ENCODE measurements around the gene NANOS3. TPM values are rescaled to one million over a fixed set of nuclear protein-coding genes. Genes with fewer than 3 reads are reported as not detected.

NANOS3 gene
- total and polyA plus RNA-seq, 9 of the 15 experiments (the other 6 are each of a cell fraction or from before 2014, with no cell fraction given) = not detected

DNA sequence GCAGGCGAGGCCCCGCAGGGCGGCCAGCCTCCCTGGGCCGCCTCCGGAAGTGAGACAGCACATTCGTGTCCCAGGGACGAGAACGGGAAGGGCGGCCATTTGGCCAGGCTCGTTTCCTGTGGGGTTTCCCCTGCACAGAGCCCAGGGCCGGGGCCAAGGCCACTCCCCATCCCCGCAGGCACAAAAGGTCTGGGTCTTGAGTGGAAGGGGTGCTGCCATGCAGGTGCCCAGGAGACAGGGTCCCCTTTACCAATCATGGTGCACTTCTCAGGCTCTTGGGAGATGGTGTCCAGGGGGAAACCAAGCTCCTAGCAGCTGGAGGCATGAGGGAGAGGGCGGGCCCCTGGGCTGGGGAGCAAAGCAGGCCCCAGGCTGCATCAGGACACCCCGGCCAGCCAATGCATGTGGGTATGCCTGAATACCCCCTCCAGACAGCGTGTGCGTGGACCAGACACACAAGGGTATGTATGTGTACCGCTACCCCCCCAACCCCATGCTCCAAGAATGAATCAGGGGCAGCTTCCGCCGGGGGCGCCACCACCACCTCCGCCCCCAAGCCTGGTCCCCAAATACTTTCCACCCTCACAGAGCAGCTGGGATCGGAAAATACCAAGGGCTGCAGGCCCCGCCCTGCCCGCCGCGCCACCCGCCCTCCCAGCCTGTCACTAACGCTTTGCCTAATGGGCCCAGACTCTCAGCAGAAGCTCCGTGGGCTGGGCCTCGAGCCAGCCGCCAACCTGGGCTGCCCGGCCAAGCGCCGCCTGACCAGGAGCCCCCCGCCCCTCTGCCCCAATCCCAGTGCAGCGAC is 37.6 kb upstream of the NANOS3 start (continued):
- TF ChIP-seq, protein P1, sequence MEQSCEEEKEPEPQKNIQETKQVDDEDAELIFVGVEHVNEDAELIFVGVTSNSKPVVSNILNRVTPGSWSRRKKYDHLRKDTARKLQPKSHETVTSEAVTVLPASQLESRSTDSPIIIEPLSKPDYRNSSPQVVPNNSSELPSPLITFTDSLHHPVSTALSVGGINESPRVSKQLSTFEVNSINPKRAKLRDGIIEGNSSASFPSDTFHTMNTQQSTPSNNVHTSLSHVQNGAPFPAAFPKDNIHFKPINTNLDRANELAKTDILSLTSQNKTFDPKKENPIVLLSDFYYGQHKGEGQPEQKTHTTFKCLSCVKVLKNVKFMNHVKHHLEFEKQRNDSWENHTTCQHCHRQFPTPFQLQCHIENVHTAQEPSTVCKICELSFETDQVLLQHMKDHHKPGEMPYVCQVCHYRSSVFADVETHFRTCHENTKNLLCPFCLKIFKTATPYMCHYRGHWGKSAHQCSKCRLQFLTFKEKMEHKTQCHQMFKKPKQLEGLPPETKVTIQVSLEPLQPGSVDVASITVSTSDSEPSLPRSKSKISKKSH (CRISPR knock-in tag; IDR thresholded peaks at IDR 0.05) = no peak
- TF ChIP-seq CHCHD3 (CRISPR knock-in tag; IDR thresholded peaks at IDR 0.05) = no peak
- no peak for TF ChIP-seq CEBPG (CRISPR knock-in tag; IDR thresholded peaks at IDR 0.05)
- no peak for TF ChIP-seq CEBPG (tag; conservative IDR thresholded peaks at IDR 0.05 in 1 of 2, IDR thresholded peaks at IDR 0.05 in 1 of 2)
- TF ChIP-seq, protein P2, sequence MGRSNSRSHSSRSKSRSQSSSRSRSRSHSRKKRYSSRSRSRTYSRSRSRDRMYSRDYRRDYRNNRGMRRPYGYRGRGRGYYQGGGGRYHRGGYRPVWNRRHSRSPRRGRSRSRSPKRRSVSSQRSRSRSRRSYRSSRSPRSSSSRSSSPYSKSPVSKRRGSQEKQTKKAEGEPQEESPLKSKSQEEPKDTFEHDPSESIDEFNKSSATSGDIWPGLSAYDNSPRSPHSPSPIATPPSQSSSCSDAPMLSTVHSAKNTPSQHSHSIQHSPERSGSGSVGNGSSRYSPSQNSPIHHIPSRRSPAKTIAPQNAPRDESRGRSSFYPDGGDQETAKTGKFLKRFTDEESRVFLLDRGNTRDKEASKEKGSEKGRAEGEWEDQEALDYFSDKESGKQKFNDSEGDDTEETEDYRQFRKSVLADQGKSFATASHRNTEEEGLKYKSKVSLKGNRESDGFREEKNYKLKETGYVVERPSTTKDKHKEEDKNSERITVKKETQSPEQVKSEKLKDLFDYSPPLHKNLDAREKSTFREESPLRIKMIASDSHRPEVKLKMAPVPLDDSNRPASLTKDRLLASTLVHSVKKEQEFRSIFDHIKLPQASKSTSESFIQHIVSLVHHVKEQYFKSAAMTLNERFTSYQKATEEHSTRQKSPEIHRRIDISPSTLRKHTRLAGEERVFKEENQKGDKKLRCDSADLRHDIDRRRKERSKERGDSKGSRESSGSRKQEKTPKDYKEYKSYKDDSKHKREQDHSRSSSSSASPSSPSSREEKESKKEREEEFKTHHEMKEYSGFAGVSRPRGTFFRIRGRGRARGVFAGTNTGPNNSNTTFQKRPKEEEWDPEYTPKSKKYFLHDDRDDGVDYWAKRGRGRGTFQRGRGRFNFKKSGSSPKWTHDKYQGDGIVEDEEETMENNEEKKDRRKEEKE (IDR thresholded peaks at IDR 0.05; ENCODE audit: borderline replicate concordance in 1 of 2, control insufficient read depth in 1 of 2, low read depth in 2 of 2, low read length in 1 of 2) = no peak
- TF ChIP-seq ZNF217 (CRISPR knock-in tag; IDR thresholded peaks at IDR 0.05) = no peak
- TF ChIP-seq POLR2H (tag; IDR thresholded peaks at IDR 0.05; ENCODE audit: low read depth) = peak; percentile 69; the same call in 1 of the 2 replicates
- TF ChIP-seq ZNF395 (CRISPR knock-in tag; IDR thresholded peaks at IDR 0.05) = peak; percentile 17; the same call in 1 of the 2 replicates
- no peak; a peak in 1 of 4 replicates for TF ChIP-seq SRF (CRISPR knock-in tag; IDR thresholded peaks at IDR 0.05)
- TF ChIP-seq, protein P3, sequence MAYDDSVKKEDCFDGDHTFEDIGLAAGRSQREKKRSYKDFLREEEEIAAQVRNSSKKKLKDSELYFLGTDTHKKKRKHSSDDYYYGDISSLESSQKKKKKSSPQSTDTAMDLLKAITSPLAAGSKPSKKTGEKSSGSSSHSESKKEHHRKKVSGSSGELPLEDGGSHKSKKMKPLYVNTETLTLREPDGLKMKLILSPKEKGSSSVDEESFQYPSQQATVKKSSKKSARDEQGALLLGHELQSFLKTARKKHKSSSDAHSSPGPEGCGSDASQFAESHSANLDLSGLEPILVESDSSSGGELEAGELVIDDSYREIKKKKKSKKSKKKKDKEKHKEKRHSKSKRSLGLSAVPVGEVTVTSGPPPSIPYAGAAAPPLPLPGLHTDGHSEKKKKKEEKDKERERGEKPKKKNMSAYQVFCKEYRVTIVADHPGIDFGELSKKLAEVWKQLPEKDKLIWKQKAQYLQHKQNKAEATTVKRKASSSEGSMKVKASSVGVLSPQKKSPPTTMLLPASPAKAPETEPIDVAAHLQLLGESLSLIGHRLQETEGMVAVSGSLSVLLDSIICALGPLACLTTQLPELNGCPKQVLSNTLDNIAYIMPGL (CRISPR knock-in tag; IDR thresholded peaks at IDR 0.05) = 0 out of 2 replicates have a peak, but pooled peaks have one; percentile 66
- TF ChIP-seq ZNF134 (CRISPR knock-in tag; conservative IDR thresholded peaks at IDR 0.05) = no peak
- TF ChIP-seq STAG1 (CRISPR knock-in tag; IDR thresholded peaks at IDR 0.05; ENCODE audit: borderline replicate concordance) = no peak
- no peak for TF ChIP-seq SP2 (IDR thresholded peaks at IDR 0.05; ENCODE audit: extremely low read depth, low read depth, low read length, poor library complexity, severe bottlenecking)
- peak; percentile 62; the same call in 1 of the 2 replicates for TF ChIP-seq DPF2 (IDR thresholded peaks at IDR 0.05)
- no peak for TF ChIP-seq UBTF (IDR thresholded peaks at IDR 0.05; ENCODE audit: borderline replicate concordance in 1 of 2, low read depth in 2 of 2, low read length in 2 of 2)
